ENCODE measurements around the gene VIL1.

DNA sequence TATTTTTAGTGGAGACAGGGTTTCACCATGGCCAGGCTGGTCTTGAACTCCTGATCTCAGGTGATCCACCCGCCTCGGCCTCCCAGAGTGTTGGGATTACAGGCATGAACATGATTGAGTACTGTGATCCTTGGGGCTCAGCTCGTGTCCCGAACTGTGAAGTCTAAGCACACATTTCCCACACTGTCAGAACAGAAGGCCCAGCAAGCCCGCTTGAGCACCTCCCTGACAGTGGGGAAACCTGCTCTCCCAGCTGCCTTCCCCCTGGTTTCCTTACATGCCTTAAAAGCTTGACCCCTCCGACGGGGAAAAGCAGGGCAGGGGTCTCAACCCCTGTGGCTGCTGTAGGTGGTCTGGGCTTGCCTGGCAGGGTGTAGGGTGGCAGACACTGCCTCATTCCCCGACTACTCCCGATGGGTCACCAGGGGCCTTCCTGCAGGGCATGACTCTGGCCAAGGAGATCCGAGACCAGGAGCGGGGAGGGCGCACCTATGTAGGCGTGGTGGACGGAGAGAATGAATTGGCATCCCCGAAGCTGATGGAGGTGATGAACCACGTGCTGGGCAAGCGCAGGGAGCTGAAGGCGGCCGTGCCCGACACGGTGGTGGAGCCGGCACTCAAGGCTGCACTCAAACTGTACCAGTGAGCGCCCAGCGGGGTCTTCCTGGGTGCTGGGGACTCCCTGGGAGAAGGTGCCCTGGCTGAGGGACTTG is 10.1 kb downstream of the VIL1 start:
- TF ChIP-seq, protein P1, sequence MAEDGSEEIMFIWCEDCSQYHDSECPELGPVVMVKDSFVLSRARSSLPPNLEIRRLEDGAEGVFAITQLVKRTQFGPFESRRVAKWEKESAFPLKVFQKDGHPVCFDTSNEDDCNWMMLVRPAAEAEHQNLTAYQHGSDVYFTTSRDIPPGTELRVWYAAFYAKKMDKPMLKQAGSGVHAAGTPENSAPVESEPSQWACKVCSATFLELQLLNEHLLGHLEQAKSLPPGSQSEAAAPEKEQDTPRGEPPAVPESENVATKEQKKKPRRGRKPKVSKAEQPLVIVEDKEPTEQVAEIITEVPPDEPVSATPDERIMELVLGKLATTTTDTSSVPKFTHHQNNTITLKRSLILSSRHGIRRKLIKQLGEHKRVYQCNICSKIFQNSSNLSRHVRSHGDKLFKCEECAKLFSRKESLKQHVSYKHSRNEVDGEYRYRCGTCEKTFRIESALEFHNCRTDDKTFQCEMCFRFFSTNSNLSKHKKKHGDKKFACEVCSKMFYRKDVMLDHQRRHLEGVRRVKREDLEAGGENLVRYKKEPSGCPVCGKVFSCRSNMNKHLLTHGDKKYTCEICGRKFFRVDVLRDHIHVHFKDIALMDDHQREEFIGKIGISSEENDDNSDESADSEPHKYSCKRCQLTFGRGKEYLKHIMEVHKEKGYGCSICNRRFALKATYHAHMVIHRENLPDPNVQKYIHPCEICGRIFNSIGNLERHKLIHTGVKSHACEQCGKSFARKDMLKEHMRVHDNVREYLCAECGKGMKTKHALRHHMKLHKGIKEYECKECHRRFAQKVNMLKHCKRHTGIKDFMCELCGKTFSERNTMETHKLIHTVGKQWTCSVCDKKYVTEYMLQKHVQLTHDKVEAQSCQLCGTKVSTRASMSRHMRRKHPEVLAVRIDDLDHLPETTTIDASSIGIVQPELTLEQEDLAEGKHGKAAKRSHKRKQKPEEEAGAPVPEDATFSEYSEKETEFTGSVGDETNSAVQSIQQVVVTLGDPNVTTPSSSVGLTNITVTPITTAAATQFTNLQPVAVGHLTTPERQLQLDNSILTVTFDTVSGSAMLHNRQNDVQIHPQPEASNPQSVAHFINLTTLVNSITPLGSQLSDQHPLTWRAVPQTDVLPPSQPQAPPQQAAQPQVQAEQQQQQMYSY (CRISPR knock-in tag; IDR thresholded peaks at IDR 0.05): no peak
- TF ChIP-seq EP300 (IDR thresholded peaks at IDR 0.05; ENCODE audit: low read depth in 2 of 2, low read length in 2 of 2): no peak
- TF ChIP-seq EP300 (CRISPR knock-in tag; IDR thresholded peaks at IDR 0.05; ENCODE audit: borderline replicate concordance): no peak

Measured in HepG2 (cell line).